MG63 (cell line): ENCODE data around the gene MYBBP1A. TPM values are rescaled to one million over a fixed set of nuclear protein-coding genes. Genes with fewer than 3 reads are reported as not detected.

Experiments
- DNase-seq: peaks from one replicate; pipeline ENCODE4 v3.0.0-alpha.2; 2020
- H3K27me3 ChIP-seq: fragments of 250-450 bp; sonication (Bioruptor Pico); 2 replicates; pipeline ENCODE4 v1.5.1; 2020; ENCODE audit warnings: mild to moderate bottlenecking, moderate library complexity
- H3K36me3 ChIP-seq: fragments of 250-450 bp; sonication (Bioruptor Pico); 2 replicates; pipeline ENCODE4 v1.5.1; 2020; ENCODE audit warnings: mild to moderate bottlenecking, moderate library complexity
- H3K4me3 ChIP-seq: fragments of 250-450 bp; sonication (Bioruptor Pico); 2 replicates; pipeline ENCODE4 v1.5.1; 2020; ENCODE audit warnings: mild to moderate bottlenecking, moderate library complexity
- H3K9me3 ChIP-seq: fragments of 250-450 bp; sonication (Bioruptor Pico); 2 replicates; pipeline ENCODE4 v1.5.1; 2020; ENCODE audit warnings: mild to moderate bottlenecking, moderate library complexity
- total RNA-seq: library from RNA; depleted of rRNA; stranded (reverse); fragments of >200 nt; shearing (Covaris generic); gene quantifications from 2 replicates; pipeline ENCODE4 v1.2.3, GENCODE V29; 2014; ENCODE audit warnings: low replicate concordance

The MYBBP1A gene
- total RNA-seq, 1 experiment from 2014 or later: 63.2 TPM

- no peak for DNase-seq
- no peak overlapping the region for H3K4me3 ChIP-seq
- no peaks in the 10 kb centered on the region for H3K9me3 ChIP-seq
- no peaks in the 10 kb centered on the region for H3K27me3 ChIP-seq
- H3K36me3 ChIP-seq: no peaks in the 10 kb centered on the region; the same call in 1 of the 2 replicates
These were observed 19.4 kb downstream of the MYBBP1A start for GRCh38 chr17:4535667-4536258.

- DNase-seq: no peak
- Histone ChIP-seq H3K27me3 (no peaks in the 10 kb centered on the region), H3K9me3 (no peaks in the 10 kb centered on the region), H3K4me3 (no peak overlapping the region), H3K36me3 (no peaks in the 10 kb centered on the region; the same call in 1 of the 2 replicates)
These were observed 20.1 kb downstream of the MYBBP1A start for GRCh38 chr17:4534928-4535666.

GRCh38 chr17:4534515-4534914, 20.7 kb downstream of the MYBBP1A start:
- no peak for DNase-seq

GRCh38 chr17:4533523-4534504, 21.4 kb downstream of the MYBBP1A start:
- DNase-seq: no peak
- Histone ChIP-seq H3K27me3 (no peaks in the 10 kb centered on the region), H3K4me3 (no peak overlapping the region)

More at GRCh38 chr17:4534515-4534914, 20.7 kb downstream of the MYBBP1A start:
- no peaks in the 10 kb centered on the region; the same call in 1 of the 2 replicates for H3K36me3 ChIP-seq
- no peak overlapping the region for H3K4me3 ChIP-seq
- H3K9me3 ChIP-seq: no peaks in the 10 kb centered on the region
- no peaks in the 10 kb centered on the region for H3K27me3 ChIP-seq

GRCh38 chr17:4532860-4533522, 22.2 kb downstream of the MYBBP1A start:
- no peak for DNase-seq
- H3K4me3 ChIP-seq: no peak overlapping the region
- no peaks in the 10 kb centered on the region for H3K36me3 ChIP-seq
- no peaks in the 10 kb centered on the region for H3K9me3 ChIP-seq
- H3K27me3 ChIP-seq: no peaks in the 10 kb centered on the region

More at GRCh38 chr17:4533523-4534504, 21.4 kb downstream of the MYBBP1A start:
- no peaks in the 10 kb centered on the region for H3K9me3 ChIP-seq
- H3K36me3 ChIP-seq: no peaks in the 10 kb centered on the region; the same call in 1 of the 2 replicates

- no peaks in the 10 kb centered on the region for H3K27me3 ChIP-seq
- H3K36me3 ChIP-seq: no peaks in the 10 kb centered on the region
- no peaks in the 10 kb centered on the region for H3K9me3 ChIP-seq
- no peak for DNase-seq
- H3K4me3 ChIP-seq: no peak overlapping the region
These were observed 23.0 kb downstream of the MYBBP1A start for GRCh38 chr17:4531988-4532736.

- no peak overlapping the region for H3K4me3 ChIP-seq
- no peaks in the 10 kb centered on the region for H3K9me3 ChIP-seq
- no peaks in the 10 kb centered on the region for H3K27me3 ChIP-seq
- H3K36me3 ChIP-seq: no peaks in the 10 kb centered on the region
- DNase-seq: no peak
These were observed 24.1 kb downstream of the MYBBP1A start for GRCh38 chr17:4530799-4531730.

- DNase-seq: no peak
- no peaks in the 10 kb centered on the region for H3K9me3 ChIP-seq
- H3K36me3 ChIP-seq: no peaks in the 10 kb centered on the region
- no peak overlapping the region for H3K4me3 ChIP-seq
- H3K27me3 ChIP-seq: no peaks in the 10 kb centered on the region
These were observed 25.5 kb downstream of the MYBBP1A start for GRCh38 chr17:4529533-4530152.

- Histone ChIP-seq H3K36me3 (no peaks in the 10 kb centered on the region), H3K4me3 (no peak overlapping the region)
- no peak for DNase-seq
These were observed 27.5 kb downstream of the MYBBP1A start for GRCh38 chr17:4527566-4528125.

GRCh38 chr17:4527134-4527533, 28.1 kb downstream of the MYBBP1A start:
- Histone ChIP-seq H3K27me3 (no peaks in the 10 kb centered on the region), H3K4me3 (no peak overlapping the region), H3K36me3 (no peaks in the 10 kb centered on the region), H3K9me3 (no peaks in the 10 kb centered on the region)
- DNase-seq: no peak

More at GRCh38 chr17:4527566-4528125, 27.5 kb downstream of the MYBBP1A start:
- no peaks in the 10 kb centered on the region for H3K9me3 ChIP-seq
- H3K27me3 ChIP-seq: no peaks in the 10 kb centered on the region

GRCh38 chr17:4525691-4526397, 29.3 kb downstream of the MYBBP1A start:
- DNase-seq: no peak
- Histone ChIP-seq H3K4me3 (no peak overlapping the region), H3K36me3 (no peaks in the 10 kb centered on the region), H3K9me3 (no peaks in the 10 kb centered on the region), H3K27me3 (no peaks in the 10 kb centered on the region)

- H3K36me3 ChIP-seq: no peaks in the 10 kb centered on the region
- no peaks in the 10 kb centered on the region for H3K27me3 ChIP-seq
- H3K9me3 ChIP-seq: no peaks in the 10 kb centered on the region
- no peak overlapping the region for H3K4me3 ChIP-seq
- DNase-seq: no peak
These were observed 31.2 kb downstream of the MYBBP1A start for GRCh38 chr17:4523946-4524345.

GRCh38 chr17:4522661-4523060, 32.5 kb downstream of the MYBBP1A start:
- Histone ChIP-seq H3K4me3 (no peak overlapping the region), H3K36me3 (no peaks in the 10 kb centered on the region), H3K9me3 (no peaks in the 10 kb centered on the region), H3K27me3 (no peaks in the 10 kb centered on the region)
- no peak for DNase-seq
